GM23248 (cell line): ENCODE measurements around the gene ADAMTS14.

Source experiments
- EZH2 ChIP-seq: fragments of 200-600 bp; sonication (generic); IDR thresholded peaks from 2 replicates; pipeline ENCODE4 v1.6.1; 2018; ENCODE audit warnings: antibody characterized with exemption, mild to moderate bottlenecking; ENCODE audit not compliant: insufficient read depth, poor library complexity, severe bottlenecking
- EZH2phosphoT487 ChIP-seq: fragments of 200-600 bp; sonication (generic); IDR thresholded peaks from 2 replicates; pipeline ENCODE4 v1.6.1; 2018; ENCODE audit warnings: antibody characterized with exemption, moderate library complexity, mild to moderate bottlenecking, low read depth; ENCODE audit not compliant: insufficient read depth

- TF ChIP-seq EZH2phosphoT487 (no peak), EZH2 (no peak)
Measured at GRCh38 chr10:70784016-70784415, 111.7 kb downstream of the ADAMTS14 start.
